Psoas muscle (tissue), 8 donors: ENCODE data around the gene BBX. TPM values are rescaled to one million over a fixed set of nuclear protein-coding genes. Genes with fewer than 3 reads are reported as not detected.
A peak's percentile ranks its signal among the peaks of the same experiment; 100 is the strongest.

Experiments
- ATAC-seq, 4 donors: fragments of 200-7000 bp; cut with Tn5 transposase; one replicate each; pipeline ENCODE4 v1.9.1; 2020; ENCODE audit warnings: moderate library complexity in 3 of 4, mild to moderate bottlenecking in 2 of 4
- DNase-seq, 2 donors: peaks; one replicate each; pipeline ENCODE4 v3.0.0-alpha.2; 2020
- H3K27ac ChIP-seq: fragments of 200-600 bp; one replicate; pipeline ENCODE4 v1.8.0; 2022
- H3K27me3 ChIP-seq, 3 donors: fragments of 200-600 bp in 1 of 3; one replicate each; pipeline versions ENCODE4 v1.6.1 to v1.8.0; 2013 to 2022; ENCODE audit warnings: low read length in 2 of 3, mild to moderate bottlenecking in 2 of 3, moderate library complexity in 1 of 3; ENCODE audit not compliant: insufficient read depth in 3 of 3
- H3K36me3 ChIP-seq, 2 donors: fragments of 200-600 bp in 1 of 2; one replicate each; pipeline versions ENCODE4 v1.6.1 to v1.8.0; 2013 to 2022; ENCODE audit warnings: low read depth in 1 of 2, mild to moderate bottlenecking in 1 of 2, moderate library complexity in 1 of 2; ENCODE audit not compliant: insufficient read depth in 1 of 2
- H3K4me1 ChIP-seq: fragments of 200-600 bp; one replicate; pipeline ENCODE4 v1.8.0; 2022
- H3K4me3 ChIP-seq: fragments of 200-600 bp; one replicate; pipeline ENCODE4 v1.8.0; 2022; ENCODE audit warnings: mild to moderate bottlenecking
- H3K9me3 ChIP-seq: fragments of 200-600 bp; one replicate; pipeline ENCODE4 v1.8.0; 2022
- WGBS, 3 donors: extraction: QIAGEN DNeasy Blood & Tissue Kit; methylation state at CpG; one replicate each; pipeline versions ENCODE4 v1.1.6 to v1.1.7; 2013; 5-methylcytosine and 5-hydroxymethylcytosine counted together
- intact Hi-C, 2 donors: fragments of 100-400 bp; cut with DNase I; formaldehyde crosslinking; loops; one replicate each; pipeline versions ENCODE4 v1.11.0 to v1.14.2; 2022
- polyA plus RNA-seq, 3 donors: library from polyadenylated mRNA; stranded (reverse); fragments of 200-250 nt; gene quantifications; one replicate each; pipeline ENCODE4 v1.2.3, GENCODE V29; 2013
- total RNA-seq, 4 donors: library from RNA; stranded (reverse); fragmentation: NEBNext Ultra II Directional in 2 of 4; extraction: Animal tissue kit (Norgen Biotek cat#: 25700) in 2 of 4; gene quantifications; one replicate each; pipeline versions ENCODE4 v1.2.1 to v1.2.4, GENCODE V29; 2021 to 2023
- TF ChIP-seq, protein P1 (sequence below): fragments of 200-600 bp; IDR thresholded peaks from one replicate; pipeline ENCODE4 v1.8.0; 2022; ENCODE audit warnings: antibody characterized with exemption
- donor health status: healthy with polysubstance abuse.
- donor health status: DM: no; HTN: no; CAD: no; lungs with moderate emphysema.
- donor health status: Bipolar disorder and iron deficiency.
- donor health status: healthy.
- donor health status: DM: yes; HTN: yes; CAD: no.
- donor health status: DM: no; HTN: no; CAD: no.
- donor health status: DM: no; HTN: no; CAD: no.
- donor health status: DM: yes; HTN: yes; CAD: no.

The BBX gene
- total and polyA plus RNA-seq, 7 donors, result 2.2 to 30.4 (median 16.2) TPM

DNA sequence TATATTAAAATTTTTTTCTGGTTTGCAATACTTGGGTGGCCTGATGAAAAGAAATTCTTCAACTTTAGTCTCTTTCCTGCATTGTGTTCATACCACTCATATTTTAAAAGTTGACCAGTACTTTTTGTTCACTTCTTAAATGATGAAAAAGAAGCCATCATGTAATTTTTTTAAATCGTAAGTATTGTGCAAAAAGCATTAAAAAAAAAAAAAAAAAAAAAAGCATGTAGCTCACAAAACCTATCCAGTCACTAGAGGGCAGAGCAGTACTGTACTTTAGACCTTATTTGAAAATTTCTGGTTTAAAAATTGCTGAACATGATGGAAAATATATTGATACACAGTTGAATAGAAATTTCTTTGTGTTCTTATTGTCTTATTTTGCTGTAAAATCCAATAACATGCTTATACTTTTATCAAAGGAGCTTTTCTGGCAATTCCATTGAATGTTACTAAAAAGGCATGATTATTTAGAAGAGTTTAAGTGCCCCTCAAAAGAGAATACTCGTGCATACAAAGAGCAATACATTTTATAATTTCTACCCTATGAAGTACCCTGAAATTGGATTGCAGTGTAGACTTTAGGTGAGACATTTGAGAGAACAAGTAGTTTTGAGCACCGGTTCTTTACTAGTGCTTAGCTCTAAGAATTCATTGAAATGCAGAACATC lies 137.7 kb downstream of the BBX start:
- no peak for DNase-seq
- Histone ChIP-seq H3K27me3 (no peaks in the 10 kb centered on the region), H3K9me3 (no peaks in the 10 kb centered on the region), H3K4me3 (no peak overlapping the region), H3K36me3 (no peaks in the 10 kb centered on the region), H3K4me1 (peaks cover 25% of the 10 kb centered on the region), H3K27ac (no peak overlapping the region)
- TF ChIP-seq, protein P1, sequence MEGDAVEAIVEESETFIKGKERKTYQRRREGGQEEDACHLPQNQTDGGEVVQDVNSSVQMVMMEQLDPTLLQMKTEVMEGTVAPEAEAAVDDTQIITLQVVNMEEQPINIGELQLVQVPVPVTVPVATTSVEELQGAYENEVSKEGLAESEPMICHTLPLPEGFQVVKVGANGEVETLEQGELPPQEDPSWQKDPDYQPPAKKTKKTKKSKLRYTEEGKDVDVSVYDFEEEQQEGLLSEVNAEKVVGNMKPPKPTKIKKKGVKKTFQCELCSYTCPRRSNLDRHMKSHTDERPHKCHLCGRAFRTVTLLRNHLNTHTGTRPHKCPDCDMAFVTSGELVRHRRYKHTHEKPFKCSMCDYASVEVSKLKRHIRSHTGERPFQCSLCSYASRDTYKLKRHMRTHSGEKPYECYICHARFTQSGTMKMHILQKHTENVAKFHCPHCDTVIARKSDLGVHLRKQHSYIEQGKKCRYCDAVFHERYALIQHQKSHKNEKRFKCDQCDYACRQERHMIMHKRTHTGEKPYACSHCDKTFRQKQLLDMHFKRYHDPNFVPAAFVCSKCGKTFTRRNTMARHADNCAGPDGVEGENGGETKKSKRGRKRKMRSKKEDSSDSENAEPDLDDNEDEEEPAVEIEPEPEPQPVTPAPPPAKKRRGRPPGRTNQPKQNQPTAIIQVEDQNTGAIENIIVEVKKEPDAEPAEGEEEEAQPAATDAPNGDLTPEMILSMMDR, result peak; percentile 64
- WGBS, 3 donors, result 68 to 80% (median 71%) methylated on average over 3 of the region's 3 CpGs
- intact Hi-C loops, result loop anchor here (10.0 kb wide), 2 partner anchors 264 to 416 kb away; no protein-coding TSS in a partner anchor
- ATAC-seq, result peak in 1 of 4 donors; percentile 56

DNA sequence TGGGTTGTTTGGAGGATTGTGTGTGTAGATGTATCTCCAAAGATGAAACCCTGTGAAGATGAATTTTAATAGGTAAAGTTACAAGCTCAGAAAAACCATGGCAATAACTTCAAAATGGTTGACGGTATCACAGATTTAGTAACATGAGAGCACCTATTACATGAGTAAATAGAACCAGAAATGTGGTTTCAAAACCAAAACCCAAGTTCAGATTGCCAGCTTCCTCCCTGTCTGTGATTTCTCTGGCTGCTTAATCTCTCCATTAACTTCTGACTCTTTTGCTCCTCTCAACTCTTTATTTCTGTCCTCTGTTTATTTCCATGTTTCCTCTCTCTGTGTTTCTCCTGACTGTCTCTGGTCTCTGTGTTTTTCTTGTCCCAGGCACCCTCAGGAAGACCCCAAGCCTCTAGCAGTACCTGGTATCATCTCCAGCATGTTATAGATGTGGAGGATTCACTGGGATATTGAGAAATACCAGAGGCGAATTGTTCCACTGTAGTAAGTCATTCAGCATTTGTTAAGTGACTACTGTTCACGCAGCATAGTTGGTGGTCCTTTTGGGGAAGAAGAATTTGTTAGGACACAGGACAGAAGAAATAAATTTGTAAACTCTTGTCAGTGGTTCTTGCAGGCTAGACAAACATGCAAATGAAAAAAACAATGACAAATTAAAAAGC lies 138.8 kb downstream of the BBX start:
- DNase-seq (no peak), ATAC-seq (peak in 3 of 4 donors; percentile 20 to 25 (median 21))
- Histone ChIP-seq H3K4me3 (peak overlapping the region; percentile 38), H3K4me1 (peaks cover 25% of the 10 kb centered on the region), H3K27me3 (no peaks in the 10 kb centered on the region), H3K27ac (peak overlapping the region; percentile 39), H3K9me3 (no peaks in the 10 kb centered on the region), H3K36me3 (no peaks in the 10 kb centered on the region)
- TF ChIP-seq, protein P1, result no peak
- WGBS, 3 donors, result 54 to 65% (median 59%) methylated on average over 3 of the region's 3 CpGs
- intact Hi-C loops, result loop anchor here (10.0 kb wide), 2 partner anchors 263 to 417 kb away; no protein-coding TSS in a partner anchor

DNA sequence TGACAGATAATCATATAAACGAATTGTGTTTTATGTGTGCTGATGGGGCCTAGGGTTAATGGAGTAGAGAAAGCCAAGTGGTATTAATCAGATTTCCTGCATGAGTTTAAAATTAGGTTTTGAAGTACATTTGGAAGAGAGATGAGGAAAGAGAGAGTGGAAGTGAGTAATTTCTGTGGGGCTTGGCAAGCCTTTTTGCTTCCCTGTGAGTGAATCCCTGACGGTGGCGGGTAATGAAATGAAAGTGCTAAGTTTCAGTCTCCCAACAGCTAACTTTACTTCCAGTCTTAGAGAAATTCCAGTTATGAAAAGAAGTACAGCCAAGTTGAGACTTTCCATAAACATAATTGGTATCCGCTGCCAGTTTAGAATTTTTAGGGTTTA lies 139.4 kb downstream of the BBX start:
- H3K9me3 ChIP-seq, result no peaks in the 10 kb centered on the region
- H3K36me3 ChIP-seq, result no peaks in the 10 kb centered on the region
- H3K27ac ChIP-seq, result peak overlapping the region; percentile 39
- TF ChIP-seq, protein P1, result no peak
- peak overlapping the region; percentile 38 for H3K4me3 ChIP-seq
- H3K27me3 ChIP-seq, result no peaks in the 10 kb centered on the region
- intact Hi-C loops, result loop anchor here (10.0 kb wide), 2 partner anchors 263 to 417 kb away; no protein-coding TSS in a partner anchor
- WGBS, 3 donors, result 33 to 47% (median 34%) methylated on average over 4 of the region's 4 CpGs
- DNase-seq (no peak), ATAC-seq (peak; percentile 50 to 79 (median 72))
- peaks cover 25% of the 10 kb centered on the region for H3K4me1 ChIP-seq

DNA sequence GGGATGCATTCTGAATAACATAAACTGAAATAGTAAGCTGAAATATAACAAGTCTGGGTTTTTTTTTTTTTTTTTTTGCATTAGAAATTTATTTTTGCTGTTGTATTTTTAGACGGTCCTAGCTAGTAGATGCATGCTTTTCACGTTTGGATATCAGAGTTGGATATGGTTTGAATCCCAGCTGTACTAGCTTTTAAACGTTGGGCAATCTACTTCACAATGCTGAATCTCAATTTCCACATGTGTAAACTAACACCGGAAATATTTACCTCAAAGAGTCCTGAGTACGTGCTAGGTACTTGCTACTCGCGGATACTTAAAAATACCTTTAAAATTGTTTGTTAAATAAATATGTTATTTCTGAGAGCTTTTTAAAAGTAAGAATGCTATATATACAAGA lies 139.8 kb downstream of the BBX start:
- TF ChIP-seq, protein P1, result no peak
- Histone ChIP-seq H3K4me3 (peak overlapping the region; percentile 38), H3K9me3 (no peaks in the 10 kb centered on the region), H3K4me1 (peaks cover 25% of the 10 kb centered on the region), H3K36me3 (no peaks in the 10 kb centered on the region), H3K27me3 (no peaks in the 10 kb centered on the region), H3K27ac (peak overlapping the region; percentile 39)
- ATAC-seq (peak; percentile 50 to 75 (median 60)), DNase-seq (no peak)
- WGBS, 3 donors, result 19 to 35% (median 23%) methylated on average over 7 of the region's 7 CpGs
- intact Hi-C loops, result loop anchor here (10.0 kb wide), 2 partner anchors 262 to 418 kb away; no protein-coding TSS in a partner anchor
